H9 (cell line): Measurements from ENCODE around the gene PPP1R12B. TPM values are rescaled to one million over a fixed set of nuclear protein-coding genes. Genes with fewer than 3 reads are reported as not detected.
"Not testable (repeated sequence)": the region's sequence is repeated elsewhere in the genome, so short reads cannot be mapped to it uniquely, and the experiment has no call there.

Experiments used
- DNase-seq: peaks from one replicate; pipeline ENCODE4 v3.0.0-alpha.2; 2017
- H2AFZ ChIP-seq: one replicate; pipeline ENCODE4 v1.6.1; 2013; ENCODE audit warnings: mild to moderate bottlenecking, low read length, control low read depth, moderate library complexity
- H2AK5ac ChIP-seq: 2 replicates; pipeline ENCODE4 v1.6.1; 2013; ENCODE audit warnings: low read length, control low read depth, mixed read lengths; ENCODE audit not compliant: insufficient read length
- H2BK120ac ChIP-seq: one replicate; pipeline ENCODE4 v1.6.1; 2013; ENCODE audit warnings: low read depth, mild to moderate bottlenecking, low read length, control low read depth, inconsistent platforms; ENCODE audit not compliant: poor library complexity, severe bottlenecking
- H2BK12ac ChIP-seq: 2 replicates; pipeline ENCODE4 v1.6.1; 2013; ENCODE audit warnings: low read length, control low read depth, mixed read lengths, low read depth; ENCODE audit not compliant: insufficient read length
- H2BK15ac ChIP-seq: 2 replicates; pipeline ENCODE4 v1.6.1; 2013; ENCODE audit warnings: low read depth, low read length, control low read depth
- H2BK20ac ChIP-seq: one replicate; pipeline ENCODE4 v1.6.1; 2013; ENCODE audit warnings: low read depth, mild to moderate bottlenecking, low read length, control low read depth, inconsistent platforms; ENCODE audit not compliant: poor library complexity, severe bottlenecking
- H2BK5ac ChIP-seq: 2 replicates; pipeline ENCODE4 v1.6.1; 2013; ENCODE audit warnings: low read length, control low read depth, mixed read lengths; ENCODE audit not compliant: insufficient read length
- H3K14ac ChIP-seq: 2 replicates; pipeline ENCODE4 v1.6.1; 2013; ENCODE audit warnings: low read length, control low read depth; ENCODE audit not compliant: insufficient read depth
- H3K18ac ChIP-seq: 2 replicates; pipeline ENCODE4 v1.6.1; 2013; ENCODE audit warnings: low read depth, mild to moderate bottlenecking, mixed read lengths, low read length, control low read depth; ENCODE audit not compliant: insufficient read length
- H3K23ac ChIP-seq: 2 replicates; pipeline ENCODE4 v1.6.1; 2013; ENCODE audit warnings: low read length, control low read depth, mixed read lengths, low read depth; ENCODE audit not compliant: insufficient read length
- H3K23me2 ChIP-seq: 2 replicates; pipeline ENCODE4 v1.6.1; 2013; ENCODE audit warnings: low read depth, mild to moderate bottlenecking, mixed read lengths, low read length, control low read depth; ENCODE audit not compliant: insufficient read length, poor library complexity, severe bottlenecking
- H3K27ac ChIP-seq: 2 replicates; pipeline ENCODE4 v1.5.1; 2013; ENCODE audit warnings: low read length, control low read depth, mixed read lengths, low read depth; ENCODE audit not compliant: insufficient read length
- H3K27me3 ChIP-seq: 2 replicates; pipeline ENCODE4 v1.6.1; 2013; ENCODE audit warnings: low read length, control low read depth, inconsistent platforms; ENCODE audit not compliant: insufficient read depth
- H3K4ac ChIP-seq: 2 replicates; pipeline ENCODE4 v1.6.1; 2013; ENCODE audit warnings: low read depth, mild to moderate bottlenecking, control low read depth, inconsistent platforms, low read length, moderate library complexity
- H3K4me1 ChIP-seq: 2 replicates; pipeline ENCODE4 v1.6.1; 2013; ENCODE audit warnings: low read length, control low read depth, inconsistent platforms; ENCODE audit not compliant: insufficient read depth
- H3K4me2 ChIP-seq: 2 replicates; pipeline ENCODE4 v1.6.1; 2013; ENCODE audit warnings: low read length, control low read depth, mixed read lengths; ENCODE audit not compliant: insufficient read length, insufficient read depth
- H3K56ac ChIP-seq: 2 replicates; pipeline ENCODE4 v1.6.1; 2013; ENCODE audit warnings: low read depth, mild to moderate bottlenecking, mixed read lengths, low read length, control low read depth; ENCODE audit not compliant: insufficient read length
- H3K79me1 ChIP-seq: 2 replicates; pipeline ENCODE4 v1.6.1; 2013; ENCODE audit warnings: low read depth, mild to moderate bottlenecking, moderate library complexity, low read length, control low read depth, inconsistent platforms; ENCODE audit not compliant: insufficient read depth, poor library complexity, severe bottlenecking
- H3K79me2 ChIP-seq: 2 replicates; pipeline ENCODE4 v1.6.1; 2013; ENCODE audit warnings: low read length, control low read depth, inconsistent platforms; ENCODE audit not compliant: insufficient read depth
- H3K9ac ChIP-seq: 2 replicates; pipeline ENCODE4 v1.6.1; 2013; ENCODE audit warnings: low read length, control low read depth, mixed read lengths; ENCODE audit not compliant: insufficient read length; ENCODE audit errors: extremely low read depth
- H3K9me3 ChIP-seq: one replicate; pipeline ENCODE4 v1.6.1; 2013; ENCODE audit warnings: low read depth, low read length, inconsistent platforms; ENCODE audit not compliant: control insufficient read depth
- H3T11ph ChIP-seq: one replicate; pipeline ENCODE4 v1.6.1; 2013; ENCODE audit warnings: mild to moderate bottlenecking, low read length, control low read depth, inconsistent platforms
- H4K20me1 ChIP-seq: one replicate; pipeline ENCODE4 v1.6.1; 2013; ENCODE audit not compliant: control insufficient read depth, insufficient read length, insufficient read depth
- H4K5ac ChIP-seq: 2 replicates; pipeline ENCODE4 v1.6.1; 2013; ENCODE audit warnings: low read depth, mild to moderate bottlenecking, mixed read lengths, low read length, control low read depth; ENCODE audit not compliant: insufficient read length
- H4K8ac ChIP-seq: replicated peaks from 2 replicates; pipeline ENCODE4 v1.6.1; 2013; ENCODE audit warnings: low read length, control low read depth, mixed read lengths, low read depth; ENCODE audit not compliant: insufficient read length
- H4K91ac ChIP-seq: 2 replicates; pipeline ENCODE4 v1.6.1; 2013; ENCODE audit warnings: low read depth, mild to moderate bottlenecking, moderate library complexity, mixed read lengths, low read length, control low read depth; ENCODE audit not compliant: insufficient read length
- H3K27ac Mint-ChIP-seq, 3 experiments: 2 replicates in 2 of 3; 3 replicates in 1 of 3; pipeline ENCODE4 v1.8.0; 2020 to 2021; ENCODE audit warnings: mixed read lengths in 3 of 3, mild to moderate bottlenecking in 1 of 3, moderate library complexity in 1 of 3
- H3K27me3 Mint-ChIP-seq: 2 replicates; pipeline ENCODE4 v1.8.0; 2021; ENCODE audit warnings: low read depth, mild to moderate bottlenecking, moderate library complexity, mixed read lengths
- H3K36me3 Mint-ChIP-seq, 3 experiments: 2 replicates in 2 of 3; 3 replicates in 1 of 3; pipeline ENCODE4 v1.8.0; 2020 to 2021; ENCODE audit warnings: low read depth in 3 of 3, mixed read lengths in 3 of 3; ENCODE audit not compliant: insufficient read depth in 1 of 3
- H3K4me1 Mint-ChIP-seq, 2 experiments: 2 replicates each; pipeline ENCODE4 v1.8.0; 2020; ENCODE audit warnings: mixed read lengths in 2 of 2
- H3K4me3 Mint-ChIP-seq, 2 experiments: 2 replicates in 1 of 2; 3 replicates in 1 of 2; pipeline ENCODE4 v1.8.0; 2020 to 2021; ENCODE audit warnings: mild to moderate bottlenecking in 2 of 2, mixed read lengths in 2 of 2, moderate library complexity in 1 of 2
- H3K9me3 Mint-ChIP-seq, 2 experiments: 2 replicates in 1 of 2; 3 replicates in 1 of 2; pipeline ENCODE4 v1.8.0; 2020; ENCODE audit warnings: mild to moderate bottlenecking in 2 of 2, mixed read lengths in 2 of 2, moderate library complexity in 1 of 2
- WGBS: extraction: QIAGEN DNeasy Blood & Tissue Kit; methylation state at CpG from one replicate; pipeline ENCODE4 v1.1.7; 2013; ENCODE audit warnings: missing lambda C conversion rate, low lambda C conversion rate, mixed read lengths; ENCODE audit not compliant: insufficient read length; ENCODE audit errors: extremely low coverage; 5-methylcytosine and 5-hydroxymethylcytosine counted together
- total RNA-seq: library from RNA; stranded (reverse); gene quantifications from 2 replicates; pipeline ENCODE4 v1.2.1, GENCODE V29; 2021

The PPP1R12B gene
- total RNA-seq, 1 experiment from 2014 or later, result 12.9 TPM

DNA sequence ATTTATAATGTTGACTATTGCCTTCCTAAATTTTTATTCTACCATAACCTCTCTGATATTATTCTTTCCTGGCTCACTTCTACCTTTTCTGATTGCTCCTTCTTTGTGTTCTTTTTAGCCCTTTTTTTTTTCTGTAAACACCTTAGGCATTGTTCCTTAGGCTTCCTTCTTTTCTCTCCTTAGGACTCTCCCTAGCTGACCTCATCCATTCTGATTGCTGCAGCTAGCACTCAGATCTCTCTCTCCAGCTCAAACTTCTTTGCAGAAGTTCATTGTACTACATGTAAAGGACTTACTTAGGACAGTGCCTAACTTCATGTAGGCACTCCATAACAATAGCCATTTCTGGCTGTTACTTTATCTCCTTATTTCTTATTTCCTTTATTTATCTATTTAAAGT, 117.8 kb downstream of the PPP1R12B start:
- H2BK12ac ChIP-seq, H3K9me3 Mint-ChIP-seq, H3K9me3 ChIP-seq, H3K4ac ChIP-seq, H2AFZ ChIP-seq, H3K4me3 Mint-ChIP-seq, H3K79me2 ChIP-seq, DNase-seq, H4K20me1 ChIP-seq, H3K18ac ChIP-seq, H3K56ac ChIP-seq, H3K27me3 Mint-ChIP-seq, H3K9ac ChIP-seq, H3K79me1 ChIP-seq, H3K14ac ChIP-seq, H3K4me2 ChIP-seq, H4K8ac ChIP-seq, H3K23me2 ChIP-seq, H4K5ac ChIP-seq, H2AK5ac ChIP-seq, H3T11ph ChIP-seq, H2BK120ac ChIP-seq, H3K36me3 Mint-ChIP-seq, H3K23ac ChIP-seq, H2BK5ac ChIP-seq, H3K27ac ChIP-seq, H3K4me1 ChIP-seq, H2BK20ac ChIP-seq, H3K27me3 ChIP-seq, H2BK15ac ChIP-seq, H4K91ac ChIP-seq: not testable (repeated sequence)
- H3K27ac Mint-ChIP-seq, result peak overlapping the region in 1 of 3 experiments; percentile 65; a peak in 2 of 7 replicates
- H3K4me1 Mint-ChIP-seq, result peaks cover 22 to 24% of the 10 kb centered on the region in 2 experiments

DNA sequence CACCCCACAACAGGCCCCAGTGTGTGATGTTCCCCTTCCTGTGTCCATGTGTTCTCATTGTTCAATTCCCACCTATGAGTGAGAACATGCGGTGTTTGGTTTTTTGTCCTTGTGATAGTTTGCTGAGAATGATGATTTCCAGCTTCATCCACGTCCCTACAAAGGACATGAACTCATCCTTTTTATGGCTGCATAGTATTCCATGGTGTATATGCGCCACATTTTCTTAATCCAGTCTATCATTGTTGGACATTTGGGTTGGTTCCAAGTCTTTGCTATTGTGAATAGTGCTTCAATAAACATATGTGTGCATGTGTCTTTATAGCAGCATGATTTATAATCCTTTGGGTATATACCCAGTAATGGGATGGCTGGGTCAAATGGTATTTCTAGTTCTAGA, 118.9 kb downstream of the PPP1R12B start:
- not testable (repeated sequence) for H3K79me2 ChIP-seq, H3K14ac ChIP-seq, H3K27me3 Mint-ChIP-seq, H3K4me2 ChIP-seq, H2AK5ac ChIP-seq, H3K23me2 ChIP-seq, H3K4me1 ChIP-seq, H4K20me1 ChIP-seq, H3K27ac ChIP-seq, H3K18ac ChIP-seq, DNase-seq, H4K91ac ChIP-seq, H4K8ac ChIP-seq, H2BK20ac ChIP-seq, H4K5ac ChIP-seq, H3K27ac Mint-ChIP-seq, H2BK15ac ChIP-seq, H3K4me3 Mint-ChIP-seq, H3K27me3 ChIP-seq, H2BK12ac ChIP-seq, H2BK120ac ChIP-seq, H2AFZ ChIP-seq, H3K4ac ChIP-seq, H3K23ac ChIP-seq, H2BK5ac ChIP-seq, H3K9me3 ChIP-seq, H3K9me3 Mint-ChIP-seq, H3K9ac ChIP-seq, H3K36me3 Mint-ChIP-seq, H3K79me1 ChIP-seq, H3T11ph ChIP-seq, H3K56ac ChIP-seq
- WGBS, result no CpG with 5 or more reads among the region's 3 CpGs
- peaks cover 15 to 16% of the 10 kb centered on the region in 2 experiments for H3K4me1 Mint-ChIP-seq
